GM18499 (cell line): Measurements from ENCODE around the gene LRP4.
A peak's percentile ranks its signal among the peaks of the same experiment; 100 is the strongest.

Experiments used
- ATAC-seq: cut with Tn5 transposase; IDR thresholded peaks from one replicate; pipeline ENCODE4 v1.9.1; 2021; ENCODE audit warnings: moderate number of reproducible peaks; ENCODE audit not compliant: insufficient read depth, unreplicated experiment

Gene LRP4

DNA sequence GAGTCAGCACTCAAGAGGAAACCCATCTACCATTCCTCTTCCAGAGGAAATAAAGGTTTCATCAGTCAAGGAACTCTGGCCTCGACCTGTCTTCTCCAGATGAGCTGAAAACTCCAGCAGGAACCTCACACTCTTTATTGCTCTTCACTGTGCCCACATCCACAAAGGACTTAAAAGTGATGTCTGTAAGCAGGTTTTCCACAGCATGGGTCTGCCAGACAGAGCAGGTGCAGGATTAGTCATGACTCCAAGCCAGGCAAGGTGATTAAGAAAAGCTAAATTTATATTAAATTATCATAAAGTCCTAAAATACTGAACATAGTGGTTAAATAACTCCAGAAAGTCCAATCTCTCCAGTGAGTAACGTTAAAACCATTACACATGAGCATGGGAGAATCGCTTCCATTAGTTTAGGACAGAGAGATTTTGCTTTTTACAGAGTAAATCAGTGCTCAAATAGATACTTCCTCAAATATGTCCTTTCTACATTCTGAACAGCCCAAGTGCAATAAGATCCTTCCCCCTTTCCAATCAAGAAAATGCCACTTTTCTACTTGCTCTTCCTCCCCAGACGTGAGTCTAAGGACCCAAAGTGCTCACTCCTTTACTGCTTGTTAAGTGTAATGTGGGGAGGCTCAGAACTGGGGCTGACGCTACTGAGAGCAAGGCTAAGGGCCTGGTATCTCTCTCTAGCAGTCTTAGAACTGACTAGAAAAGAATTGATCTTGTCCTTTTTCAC, 61.6 kb downstream of the LRP4 start:
- no peak for ATAC-seq

DNA sequence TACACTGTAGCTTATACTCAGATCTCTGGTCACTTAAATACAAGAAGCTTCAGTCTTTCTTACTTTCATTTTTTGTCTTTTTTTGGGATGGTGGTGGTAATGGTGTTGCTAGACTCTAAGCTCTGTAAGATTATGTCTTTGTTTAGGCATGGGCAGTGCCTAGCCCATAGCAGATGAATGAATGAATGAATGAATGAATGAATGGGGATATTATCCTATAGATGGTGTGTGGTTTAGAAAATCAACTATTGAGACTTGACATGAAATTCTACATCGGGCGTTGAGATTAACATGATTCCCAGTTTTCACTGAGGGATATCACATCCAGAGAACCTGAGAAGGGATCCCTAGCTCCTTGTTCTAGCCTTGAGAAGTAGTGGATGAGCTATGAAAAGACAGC, 62.5 kb downstream of the LRP4 start:
- no peak for ATAC-seq

DNA sequence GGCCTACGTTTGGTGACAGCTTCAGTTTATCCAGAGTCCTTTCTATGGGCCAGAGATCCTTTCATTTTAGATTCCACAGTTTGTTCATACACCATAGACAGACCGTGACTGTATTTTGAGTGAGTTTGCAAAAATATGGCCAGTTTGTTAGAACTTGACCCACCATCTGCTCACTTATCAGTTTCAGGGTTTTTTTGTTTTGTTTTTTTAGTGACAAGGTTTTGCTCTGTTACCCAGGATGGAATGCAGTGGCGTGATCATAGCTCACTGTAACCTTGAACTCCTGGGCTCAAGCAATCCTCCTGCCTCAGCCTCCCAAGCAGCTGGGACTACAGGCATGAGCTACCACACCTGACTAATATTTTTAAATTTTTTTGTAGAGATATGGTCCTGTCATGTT, 63.2 kb downstream of the LRP4 start:
- no peak for ATAC-seq

- ATAC-seq, result no peak
These were observed 67.4 kb downstream of the LRP4 start for GRCh38 chr11:46850829-46851380.

DNA sequence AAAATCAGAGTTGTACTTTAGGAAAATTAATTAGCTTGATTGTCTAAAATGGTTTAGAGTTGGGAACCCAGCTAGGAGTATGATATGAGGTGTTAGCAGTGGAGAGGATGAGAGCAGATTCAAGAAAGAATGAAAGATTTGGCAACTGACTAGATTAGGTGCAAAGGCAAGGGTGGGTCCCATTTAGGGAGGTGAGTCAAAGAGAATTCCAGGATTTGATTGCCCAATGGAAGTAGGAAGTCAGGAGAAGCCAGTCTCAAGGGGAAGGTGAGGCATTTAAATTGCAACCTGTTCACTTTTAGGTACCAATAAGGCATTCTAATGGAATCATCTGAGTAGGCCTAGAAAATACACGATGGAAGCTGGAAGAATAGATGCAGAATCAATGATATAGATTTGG, 68.7 kb downstream of the LRP4 start:
- ATAC-seq, result no peak

DNA sequence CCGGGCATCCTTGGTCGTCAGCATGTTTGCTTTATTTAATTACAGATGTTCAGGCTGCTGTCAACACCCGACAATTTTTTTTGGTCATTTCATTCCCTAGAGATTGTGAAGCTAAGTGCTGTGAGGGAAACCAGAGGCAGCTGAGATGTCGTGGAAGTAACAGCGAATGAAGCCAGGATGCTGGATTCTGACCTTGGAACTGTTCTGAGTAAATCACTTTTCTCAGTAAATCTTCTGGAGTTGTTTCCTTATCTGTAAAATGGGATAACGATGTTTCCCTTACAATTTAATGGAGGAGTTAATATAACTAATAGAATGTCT, 71.9 kb downstream of the LRP4 start:
- ATAC-seq, result no peak

GRCh38 chr11:46845740-46846509, 72.4 kb downstream of the LRP4 start, which contains the start of gene CKAP5:
Gene CKAP5, minus strand, starts transcription at chr11:46846280. Its CDS starts 25,049 bp downstream, at chr11:46821231.
- peak; percentile 75 for ATAC-seq

DNA sequence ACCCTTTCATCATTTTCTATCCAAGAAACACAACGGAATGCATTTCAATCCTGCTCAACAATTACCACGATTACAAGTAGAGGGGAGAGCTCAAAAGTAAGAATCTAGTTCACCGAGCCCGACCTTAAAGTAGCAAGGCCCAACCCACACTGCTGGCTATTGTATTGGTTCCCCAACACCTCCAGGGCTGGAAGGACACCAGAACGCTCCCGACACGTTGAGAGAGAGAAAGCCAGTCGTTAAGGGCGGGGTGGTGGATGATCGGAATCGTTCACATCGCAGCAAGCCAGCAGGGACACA, 73.0 kb downstream of the LRP4 start:
- ATAC-seq, result no peak

DNA sequence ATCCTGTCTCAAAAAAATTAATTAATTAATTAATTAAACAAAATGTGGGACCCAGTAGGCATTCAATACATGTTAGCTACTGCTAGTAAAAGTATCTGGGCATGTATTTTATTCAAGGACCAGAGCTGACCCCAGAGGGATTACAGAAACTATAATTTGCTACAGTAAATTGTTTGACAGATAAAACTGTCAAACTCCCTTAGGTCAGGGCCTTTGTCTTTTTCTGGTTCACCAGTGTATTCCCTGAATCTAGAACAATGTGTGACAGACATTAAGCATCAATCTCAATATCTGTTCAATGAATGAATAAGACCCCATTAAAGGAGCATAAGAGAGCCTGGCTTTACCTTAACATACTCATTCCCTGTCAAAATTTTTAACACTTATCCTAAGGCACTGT, 78.2 kb downstream of the LRP4 start:
- ATAC-seq, result no peak

- no peak for ATAC-seq
These were observed 79.8 kb downstream of the LRP4 start for GRCh38 chr11:46838501-46838900.

- ATAC-seq, result no peak
These were observed 80.5 kb downstream of the LRP4 start for GRCh38 chr11:46837860-46838259.

DNA sequence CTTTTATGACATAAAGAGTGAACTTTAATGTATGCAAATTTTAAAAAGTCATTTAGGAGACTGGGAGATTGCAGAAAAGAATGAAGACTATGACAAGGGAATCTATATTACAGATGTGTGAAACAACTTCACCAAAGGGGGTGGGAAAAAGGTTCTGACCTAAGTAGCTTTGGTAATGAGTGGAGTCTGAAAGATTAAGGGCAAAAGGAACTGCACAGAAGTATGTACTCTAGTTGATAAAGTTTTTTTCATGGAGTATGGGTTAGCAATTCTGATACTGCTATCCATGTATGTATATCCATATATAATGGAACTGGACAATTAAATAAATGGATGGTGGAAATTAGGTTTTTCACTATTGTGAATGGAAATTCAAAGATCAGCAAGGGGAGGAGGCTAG, 81.5 kb downstream of the LRP4 start:
- no peak for ATAC-seq

DNA sequence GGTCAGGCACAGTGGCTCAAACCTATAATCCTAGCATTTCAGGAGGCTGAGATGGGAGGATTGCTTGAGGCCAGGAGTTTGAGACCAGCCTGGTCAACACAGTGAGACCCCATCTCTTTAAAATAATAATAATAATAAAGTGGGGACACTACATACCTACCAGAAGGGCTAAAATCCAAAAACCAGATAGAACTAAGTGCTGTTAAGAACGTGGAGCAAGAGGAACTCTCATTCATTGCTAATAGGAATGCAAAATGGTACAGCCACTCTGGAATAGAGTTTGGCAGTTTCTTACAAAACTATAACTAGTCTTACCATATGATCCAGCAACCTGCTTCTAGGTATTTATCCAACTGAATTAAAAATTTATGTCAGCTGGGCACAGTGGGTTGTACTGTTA, 81.9 kb downstream of the LRP4 start:
- ATAC-seq, result no peak

DNA sequence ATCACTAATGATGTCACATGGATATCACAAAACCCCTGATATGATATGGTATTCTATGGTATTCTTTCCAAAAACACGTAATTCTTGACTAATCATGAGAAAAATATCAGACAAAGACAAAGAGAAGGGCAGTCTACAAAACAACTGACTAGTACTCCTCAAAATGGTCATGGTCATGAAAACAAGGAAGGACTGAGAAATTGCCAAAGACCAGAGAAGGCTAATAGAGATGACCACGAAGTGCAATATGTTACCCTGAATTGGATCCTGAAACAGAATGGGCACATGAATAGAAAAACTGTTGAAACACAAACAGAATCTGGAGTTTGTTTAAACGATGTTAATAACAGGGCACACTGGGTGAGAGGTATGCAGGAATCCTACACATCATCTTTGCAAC, 82.5 kb downstream of the LRP4 start:
- ATAC-seq, result no peak

GRCh38 chr11:46834821-46835220, 83.5 kb downstream of the LRP4 start:
- ATAC-seq, result no peak

DNA sequence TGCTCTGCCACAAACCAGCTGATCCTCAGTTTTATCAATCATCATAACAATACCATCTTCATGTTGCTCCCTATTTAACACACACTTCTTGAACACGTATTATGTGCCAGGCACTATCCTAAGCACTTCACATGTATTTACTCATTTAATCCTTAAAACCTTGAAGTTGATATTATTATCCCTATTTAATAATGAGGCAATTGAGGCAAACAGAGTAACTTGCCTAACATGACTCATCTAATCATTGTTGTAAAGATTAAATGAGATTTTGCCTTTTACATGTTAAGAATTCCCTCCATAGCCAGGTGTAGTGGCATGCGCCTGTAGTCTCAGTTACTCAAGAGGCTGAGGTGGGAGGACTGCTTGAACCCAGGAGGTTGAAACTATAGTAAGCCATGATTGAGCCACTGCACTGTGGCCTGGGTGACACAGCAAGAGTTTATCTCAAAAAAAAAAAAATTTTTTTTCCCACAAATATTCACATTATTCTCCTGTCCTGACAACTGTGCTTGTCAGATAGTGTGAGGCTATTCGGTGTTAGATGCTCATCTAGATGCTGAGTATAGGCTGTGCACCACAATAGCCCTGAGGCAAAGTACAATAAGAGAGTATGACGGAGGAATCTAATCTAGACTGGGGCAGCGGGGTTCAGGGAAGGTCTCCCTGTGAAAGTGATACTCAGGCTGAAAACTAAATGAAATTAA, 85.7 kb downstream of the LRP4 start:
- ATAC-seq, result no peak

- no peak for ATAC-seq
These were observed 90.4 kb downstream of the LRP4 start for GRCh38 chr11:46827995-46828394.

DNA sequence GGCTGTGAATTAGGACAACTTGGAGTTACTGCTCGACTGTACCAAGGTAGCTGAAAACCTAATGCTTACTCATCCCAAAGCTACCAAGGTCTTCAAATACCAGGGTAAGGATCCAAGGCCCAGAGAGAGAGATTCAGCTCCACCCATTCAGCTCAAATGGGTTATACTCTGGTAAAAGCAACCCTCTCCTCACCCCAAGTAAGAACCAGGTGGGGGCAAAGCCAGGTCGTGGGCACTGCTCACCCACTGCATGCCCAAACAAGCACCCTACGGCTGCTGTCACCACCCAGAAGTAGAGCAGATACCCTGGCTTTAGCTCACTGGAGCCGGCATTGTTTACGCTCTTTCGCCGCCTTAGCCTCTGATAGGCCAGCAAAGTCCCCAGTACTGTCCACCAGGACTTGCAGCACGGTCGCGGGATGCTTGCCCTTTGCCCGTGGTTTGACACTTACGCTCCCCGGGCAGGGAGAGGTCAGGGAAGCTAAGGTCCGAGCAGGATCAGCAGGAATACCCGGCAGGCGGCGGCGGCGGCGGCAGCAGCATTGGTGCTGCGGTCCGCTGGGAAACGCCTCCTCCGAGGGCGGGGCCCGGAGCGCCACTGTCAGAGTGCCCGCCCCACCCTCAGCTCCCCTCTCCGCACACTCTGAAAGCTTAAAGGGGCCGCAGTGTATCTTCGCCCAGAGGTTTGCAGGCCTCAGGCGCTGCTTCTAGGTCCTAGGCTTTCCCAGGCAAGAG, 91.9 kb downstream of the LRP4 start:
- ATAC-seq, result no peak

GRCh38 chr11:46808799-46809431, 109.4 kb downstream of the LRP4 start:
- ATAC-seq, result no peak
